IMR-90 (cell line): Measurements from ENCODE around the gene PRKACB. TPM values are rescaled to one million over a fixed set of nuclear protein-coding genes. Genes with fewer than 3 reads are reported as not detected.

Source experiments
- ATAC-seq: fragments of 200-7000 bp; cut with Tn5 transposase; 2 replicates; pipeline ENCODE4 v1.9.1; 2020; ENCODE audit warnings: low read depth, mild to moderate bottlenecking, moderate library complexity
- BruUV-seq: library from RNA; stranded (reverse); fragments of 400-500 nt; replicated peaks from 2 replicates; lab custom pipeline; 2021; lab: Mats Ljungman, UMichigan
- CTCF ChIA-PET: fragments of 300-600 bp; formaldehyde crosslinking; extraction: SDS; loops from one replicate; lab custom pipeline; 2021; ENCODE audit warnings: antibody characterized with exemption; lab: Yijun Ruan, JAX
- POLR2A ChIA-PET: fragments of 300-600 bp; sonication (Branson Sonifier 250); formaldehyde crosslinking; loops from one replicate; lab custom pipeline; 2022; ENCODE audit warnings: antibody characterized with exemption; ENCODE audit not compliant: unreplicated experiment; lab: Charles Lee
- DNase-seq: peaks from one replicate; pipeline ENCODE4 v3.0.0; 2013
- H2AFZ ChIP-seq: replicated peaks from 2 replicates; pipeline ENCODE3; 2013; ENCODE audit warnings: low read length, mild to moderate bottlenecking; ENCODE audit not compliant: poor library complexity
- H2AK5ac ChIP-seq: 2 replicates; pipeline ENCODE4 v1.6.1; 2013; ENCODE audit warnings: low read depth, low read length, inconsistent platforms
- H2AK9ac ChIP-seq: replicated peaks from 2 replicates; pipeline ENCODE3; 2013; ENCODE audit warnings: mild to moderate bottlenecking, low read depth, low read length, moderate library complexity; ENCODE audit not compliant: poor library complexity
- H2BK120ac ChIP-seq: 2 replicates; pipeline ENCODE4 v1.6.1; 2013; ENCODE audit warnings: low read depth, low read length, inconsistent platforms
- H2BK15ac ChIP-seq: 3 replicates; pipeline ENCODE4 v1.6.1; 2013; ENCODE audit warnings: low read depth, low read length, inconsistent platforms
- H2BK20ac ChIP-seq: 2 replicates; pipeline ENCODE4 v1.6.1; 2013; ENCODE audit warnings: low read depth, mild to moderate bottlenecking, inconsistent platforms, low read length, moderate library complexity
- H2BK5ac ChIP-seq: 2 replicates; pipeline ENCODE4 v1.6.1; 2013; ENCODE audit warnings: mild to moderate bottlenecking, low read depth, low read length, inconsistent platforms; ENCODE audit not compliant: poor library complexity, severe bottlenecking
- H3K14ac ChIP-seq: replicated peaks from 2 replicates; pipeline ENCODE4 v1.6.1; 2013; ENCODE audit warnings: low read depth, low read length, inconsistent platforms
- H3K18ac ChIP-seq: 2 replicates; pipeline ENCODE4 v1.6.1; 2013; ENCODE audit warnings: low read depth, low read length, control low read depth
- H3K23ac ChIP-seq: 2 replicates; pipeline ENCODE4 v1.6.1; 2013; ENCODE audit warnings: low read depth, low read length, inconsistent platforms
- H3K27ac ChIP-seq: 2 replicates; pipeline ENCODE4 v1.5.1; 2013; ENCODE audit warnings: mild to moderate bottlenecking, control low read depth, low read length; ENCODE audit not compliant: insufficient read depth
- H3K27me3 ChIP-seq: 2 replicates; pipeline ENCODE4 v1.6.1; 2013; ENCODE audit warnings: low read length; ENCODE audit not compliant: control insufficient read depth, insufficient read depth
- H3K36me3 ChIP-seq: 2 replicates; pipeline ENCODE4 v1.6.1; 2013; ENCODE audit warnings: low read length, mixed read lengths; ENCODE audit not compliant: control insufficient read depth, insufficient read depth
- H3K4ac ChIP-seq: 2 replicates; pipeline ENCODE4 v1.6.1; 2013; ENCODE audit warnings: low read depth, low read length, inconsistent platforms
- H3K4me1 ChIP-seq: 2 replicates; pipeline ENCODE4 v1.6.1; 2013; ENCODE audit warnings: low read length, mixed read lengths; ENCODE audit not compliant: control insufficient read depth, insufficient read depth
- H3K4me2 ChIP-seq: 2 replicates; pipeline ENCODE4 v1.6.1; 2013; ENCODE audit warnings: low read depth, mild to moderate bottlenecking, control low read depth, low read length, moderate library complexity
- H3K4me3 ChIP-seq: 2 replicates; pipeline ENCODE4 v1.5.1; 2013; ENCODE audit warnings: low read depth, mild to moderate bottlenecking, control low read depth, low read length, moderate library complexity; ENCODE audit not compliant: insufficient read depth
- H3K56ac ChIP-seq: 2 replicates; pipeline ENCODE4 v1.6.1; 2013; ENCODE audit warnings: low read length, inconsistent platforms; ENCODE audit not compliant: insufficient read depth; ENCODE audit errors: extremely low read depth
- H3K79me1 ChIP-seq, 2 experiments: 2 replicates each; pipeline ENCODE4 v1.6.1; 2013; ENCODE audit warnings: low read length in 2 of 2, inconsistent platforms in 1 of 2, low read depth in 1 of 2
- H3K9ac ChIP-seq: 2 replicates; pipeline ENCODE4 v1.6.1; 2013; ENCODE audit warnings: low read depth, low read length, control low read depth
- H3K9me1 ChIP-seq: 2 replicates; pipeline ENCODE4 v1.6.1; 2013; ENCODE audit warnings: low read length, inconsistent platforms; ENCODE audit not compliant: insufficient read depth
- H3K9me3 ChIP-seq: 2 replicates; pipeline ENCODE4 v1.6.1; 2013; ENCODE audit warnings: low read length; ENCODE audit not compliant: control insufficient read depth, insufficient read depth
- H4K20me1 ChIP-seq: 2 replicates; pipeline ENCODE4 v1.6.1; 2013; ENCODE audit warnings: low read length, inconsistent platforms; ENCODE audit not compliant: insufficient read depth
- H4K5ac ChIP-seq: 2 replicates; pipeline ENCODE4 v1.6.1; 2013; ENCODE audit warnings: mild to moderate bottlenecking, low read depth, low read length, control low read depth
- H4K8ac ChIP-seq, 2 experiments: 2 replicates each; pipeline ENCODE4 v1.6.1; 2013; ENCODE audit warnings: low read depth in 2 of 2, low read length in 2 of 2, control low read depth in 1 of 2, inconsistent platforms in 1 of 2
- H4K91ac ChIP-seq: 2 replicates; pipeline ENCODE4 v1.6.1; 2013; ENCODE audit warnings: low read depth, low read length, inconsistent platforms; ENCODE audit not compliant: insufficient read depth
- CEBPB ChIP-seq: IDR thresholded peaks from 2 replicates; pipeline ENCODE4 v1.6.1; 2012; ENCODE audit warnings: low read depth, low read length, improper control_type of control experiment
- CHD1 ChIP-seq: IDR thresholded peaks from 2 replicates; pipeline ENCODE4 v1.6.1; 2012; ENCODE audit warnings: low read depth, low read length, improper control_type of control experiment
- FOS ChIP-seq: fragments of 150-350 bp; IDR thresholded peaks from 2 replicates; pipeline ENCODE4 v1.6.1; 2016; ENCODE audit warnings: low read depth, low read length
- MAZ ChIP-seq: IDR thresholded peaks from 2 replicates; pipeline ENCODE4 v1.6.1; 2012; ENCODE audit warnings: low read depth, mild to moderate bottlenecking, low read length, improper control_type of control experiment, moderate library complexity, borderline replicate concordance
- MXI1 ChIP-seq: IDR thresholded peaks from 2 replicates; pipeline ENCODE4 v1.6.1; 2012; ENCODE audit warnings: low read depth, mild to moderate bottlenecking, low read length, moderate library complexity, borderline replicate concordance
- NFE2L2 ChIP-seq: fragments of 150-350 bp; IDR thresholded peaks from 2 replicates; pipeline ENCODE4 v1.6.1; 2016; ENCODE audit warnings: low read depth, mild to moderate bottlenecking, low read length
- POLR2A ChIP-seq: IDR thresholded peaks from 2 replicates; pipeline ENCODE4 v1.6.1; 2012; ENCODE audit warnings: mild to moderate bottlenecking, low read depth, low read length
- RAD21 ChIP-seq: IDR thresholded peaks from 2 replicates; pipeline ENCODE4 v1.6.1; 2012; ENCODE audit warnings: low read length, improper control_type of control experiment
- RCOR1 ChIP-seq: IDR thresholded peaks from 2 replicates; pipeline ENCODE4 v1.6.1; 2012; ENCODE audit warnings: mild to moderate bottlenecking, low read length, improper control_type of control experiment; ENCODE audit not compliant: insufficient replicate concordance
- SMC3 ChIP-seq: fragments of 150-350 bp; IDR thresholded peaks from 2 replicates; pipeline ENCODE4 v1.6.1; 2016; ENCODE audit warnings: low read depth, mild to moderate bottlenecking, antibody characterized with exemption, low read length, moderate library complexity
- dilution Hi-C: fragments of 300-500 bp; cut with HindIII; formaldehyde crosslinking; loops from one replicate; pipeline ENCODE4 v1.14.3; 2018; ENCODE audit warnings: low sequenced_read_pairs; ENCODE audit not compliant: unreplicated experiment
- in situ Hi-C: fragments of 300-500 bp; cut with MboI; formaldehyde crosslinking; loops from 3 replicates; pipeline ENCODE4 v1.14.3; 2019; ENCODE audit warnings: low sequenced_read_pairs, inconsistent platforms, mixed read lengths
- intact Hi-C: fragments of 100-400 bp; cut with micrococcal nuclease; formaldehyde crosslinking; loops from 2 replicates; pipeline ENCODE4 v1.10.0; 2022
- polyA plus RNA-seq, 3 experiments: library from polyadenylated mRNA; depleted of rRNA; stranded (reverse); fragments of >200 nt; gene quantifications; 2 replicates each; pipeline ENCODE4 v1.2.3, GENCODE V29; 2012; ENCODE audit warnings: low replicate concordance in 1 of 3
- total RNA-seq: library from RNA; depleted of rRNA; stranded (reverse); fragments of >200 nt; gene quantifications from 2 replicates; pipeline ENCODE4 v1.2.3, GENCODE V29; 2012
- TF ChIP-seq, protein P1 (sequence below): fragments of 150-350 bp; IDR thresholded peaks from 2 replicates; pipeline ENCODE4 v1.6.1; 2016; ENCODE audit warnings: low read depth, mild to moderate bottlenecking, low read length, moderate library complexity, borderline replicate concordance
- TF ChIP-seq, protein P2 (sequence below): fragments of 150-350 bp; IDR thresholded peaks from 2 replicates; pipeline ENCODE4 v1.6.1; 2017; ENCODE audit warnings: mild to moderate bottlenecking, antibody characterized with exemption, low read length, low read depth

Gene PRKACB
- total and polyA plus RNA-seq, 2 of the 4 experiments (the other 2 are of a cell fraction), result 8.2 to 8.3 TPM

DNA sequence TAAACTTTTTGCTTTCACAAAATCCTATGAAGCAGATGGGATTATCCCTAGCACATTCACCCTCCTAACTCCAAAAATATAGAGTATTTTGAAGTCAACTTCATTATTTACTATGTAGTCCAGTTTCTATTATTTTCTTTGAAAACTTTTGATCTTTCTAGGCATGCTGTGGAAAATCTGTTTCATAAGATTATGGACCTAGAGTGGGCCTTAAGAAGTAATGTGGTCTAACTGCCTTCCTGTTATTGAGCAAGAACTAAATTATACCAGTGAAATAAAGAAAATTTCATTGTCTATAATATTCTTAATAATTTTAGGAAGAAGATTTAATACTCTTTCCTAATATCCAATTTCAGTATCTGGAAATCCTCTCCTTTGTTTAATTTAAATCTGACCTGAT, 58.1 kb downstream of the PRKACB start:
- H3K9ac ChIP-seq, result no peak overlapping the region
- BruUV-seq, result no TSS peak
- ChIA-PET CTCF (no interaction called here), POLR2A (no interaction called here)
- no peak overlapping the region for H2BK20ac ChIP-seq
- no peak overlapping the region for H3K27ac ChIP-seq
- no peak overlapping the region for H2AK9ac ChIP-seq
- no peak overlapping the region for H2AK5ac ChIP-seq
- TF ChIP-seq NFE2L2 (no peak), MAZ (no peak), RAD21 (no peak), CEBPB (no peak), SMC3 (no peak), FOS (no peak), RCOR1 (no peak), MXI1 (no peak), CHD1 (no peak), POLR2A (no peak)
- TF ChIP-seq, protein P1, sequence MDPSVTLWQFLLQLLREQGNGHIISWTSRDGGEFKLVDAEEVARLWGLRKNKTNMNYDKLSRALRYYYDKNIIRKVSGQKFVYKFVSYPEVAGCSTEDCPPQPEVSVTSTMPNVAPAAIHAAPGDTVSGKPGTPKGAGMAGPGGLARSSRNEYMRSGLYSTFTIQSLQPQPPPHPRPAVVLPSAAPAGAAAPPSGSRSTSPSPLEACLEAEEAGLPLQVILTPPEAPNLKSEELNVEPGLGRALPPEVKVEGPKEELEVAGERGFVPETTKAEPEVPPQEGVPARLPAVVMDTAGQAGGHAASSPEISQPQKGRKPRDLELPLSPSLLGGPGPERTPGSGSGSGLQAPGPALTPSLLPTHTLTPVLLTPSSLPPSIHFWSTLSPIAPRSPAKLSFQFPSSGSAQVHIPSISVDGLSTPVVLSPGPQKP, result no peak
- TF ChIP-seq, protein P2, sequence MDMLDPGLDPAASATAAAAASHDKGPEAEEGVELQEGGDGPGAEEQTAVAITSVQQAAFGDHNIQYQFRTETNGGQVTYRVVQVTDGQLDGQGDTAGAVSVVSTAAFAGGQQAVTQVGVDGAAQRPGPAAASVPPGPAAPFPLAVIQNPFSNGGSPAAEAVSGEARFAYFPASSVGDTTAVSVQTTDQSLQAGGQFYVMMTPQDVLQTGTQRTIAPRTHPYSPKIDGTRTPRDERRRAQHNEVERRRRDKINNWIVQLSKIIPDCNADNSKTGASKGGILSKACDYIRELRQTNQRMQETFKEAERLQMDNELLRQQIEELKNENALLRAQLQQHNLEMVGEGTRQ, result no peak
- DNase-seq, result no peak
- H3K79me1 ChIP-seq, result no peaks in the 10 kb centered on the region
- no peak overlapping the region for H3K4me3 ChIP-seq
- ATAC-seq, result no peak
- no peaks in the 10 kb centered on the region for H4K20me1 ChIP-seq
- intact Hi-C loops, result loop anchor here (10.0 kb wide), 1 partner anchor 533 kb away; no protein-coding TSS in a partner anchor
- H3K9me1 ChIP-seq, result no peaks in the 10 kb centered on the region
- H3K4me1 ChIP-seq, result no peaks in the 10 kb centered on the region
- no peak overlapping the region for H3K4me2 ChIP-seq
- no peaks in the 10 kb centered on the region for H3K27me3 ChIP-seq
- dilution Hi-C loops, result no loop called here
- no peak overlapping the region for H2AFZ ChIP-seq
- in situ Hi-C loops, result no loop called here
- no peak overlapping the region for H2BK15ac ChIP-seq
- H3K23ac ChIP-seq, result no peak overlapping the region
- H3K9me3 ChIP-seq, result no peaks in the 10 kb centered on the region
- no peak overlapping the region for H2BK120ac ChIP-seq
- H3K14ac ChIP-seq, result no peak overlapping the region
- H4K8ac ChIP-seq, result no peak overlapping the region
- H3K18ac ChIP-seq, result no peak overlapping the region
- H3K36me3 ChIP-seq, result peaks cover 6% of the 10 kb centered on the region
- H4K91ac ChIP-seq, result no peak overlapping the region
- no peak overlapping the region for H4K5ac ChIP-seq
- H2BK5ac ChIP-seq, result no peak overlapping the region
- H3K56ac ChIP-seq, result no peak overlapping the region
- no peak overlapping the region for H3K4ac ChIP-seq
